Measurements from ENCODE around the gene KIAA0825. TPM values are rescaled to one million over a fixed set of nuclear protein-coding genes. Genes with fewer than 3 reads are reported as not detected.

KIAA0825 gene
- total and polyA plus RNA-seq, 3 donors from 2014 or later, result 4.1 to 11.2 (median 9.3) TPM

DNA sequence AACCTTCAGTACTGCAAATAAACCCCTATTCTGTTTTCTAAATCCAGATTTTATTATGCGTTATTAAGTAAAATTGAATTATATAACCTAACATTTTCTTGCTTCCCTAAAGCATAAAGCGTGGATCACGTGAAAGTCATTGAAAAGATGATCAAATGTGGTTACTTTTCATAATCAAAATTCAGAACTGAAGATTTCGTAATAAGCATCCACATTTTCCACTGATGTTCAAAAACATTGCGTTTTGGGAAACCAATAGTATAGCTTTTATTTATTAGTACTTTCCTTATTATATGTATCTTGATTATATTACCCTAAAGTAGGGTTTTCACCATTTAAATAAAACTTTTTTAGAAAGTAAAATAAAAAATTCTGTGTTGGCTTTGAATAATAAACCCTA is 1.9 kb upstream of the KIAA0825 start:
- Histone ChIP-seq H3K36me3 (ENCODE audit: low read depth, missing control alignments) (no peaks in the 10 kb centered on the region), H3K4me1 (peaks cover 13% of the 10 kb centered on the region), H3K27ac (peak overlapping the region in 1 of 2 donors; percentile 41), H3K9me3 (no peaks in the 10 kb centered on the region), H3K27me3 (no peaks in the 10 kb centered on the region), H3K4me3 (no peak overlapping the region)
- TF ChIP-seq, protein P1, sequence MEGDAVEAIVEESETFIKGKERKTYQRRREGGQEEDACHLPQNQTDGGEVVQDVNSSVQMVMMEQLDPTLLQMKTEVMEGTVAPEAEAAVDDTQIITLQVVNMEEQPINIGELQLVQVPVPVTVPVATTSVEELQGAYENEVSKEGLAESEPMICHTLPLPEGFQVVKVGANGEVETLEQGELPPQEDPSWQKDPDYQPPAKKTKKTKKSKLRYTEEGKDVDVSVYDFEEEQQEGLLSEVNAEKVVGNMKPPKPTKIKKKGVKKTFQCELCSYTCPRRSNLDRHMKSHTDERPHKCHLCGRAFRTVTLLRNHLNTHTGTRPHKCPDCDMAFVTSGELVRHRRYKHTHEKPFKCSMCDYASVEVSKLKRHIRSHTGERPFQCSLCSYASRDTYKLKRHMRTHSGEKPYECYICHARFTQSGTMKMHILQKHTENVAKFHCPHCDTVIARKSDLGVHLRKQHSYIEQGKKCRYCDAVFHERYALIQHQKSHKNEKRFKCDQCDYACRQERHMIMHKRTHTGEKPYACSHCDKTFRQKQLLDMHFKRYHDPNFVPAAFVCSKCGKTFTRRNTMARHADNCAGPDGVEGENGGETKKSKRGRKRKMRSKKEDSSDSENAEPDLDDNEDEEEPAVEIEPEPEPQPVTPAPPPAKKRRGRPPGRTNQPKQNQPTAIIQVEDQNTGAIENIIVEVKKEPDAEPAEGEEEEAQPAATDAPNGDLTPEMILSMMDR (IDR thresholded peaks at IDR 0.05), result no peak
- TF ChIP-seq POLR2A (IDR thresholded peaks at IDR 0.05), result no peak
- intact Hi-C loops (cut with DNase I; ENCODE audit: low total_unique reads), result no loop called here
- DNase-seq, result no peak
- WGBS, 2 donors, result 63 to 74% methylated on average over 5 of the region's 5 CpGs

DNA sequence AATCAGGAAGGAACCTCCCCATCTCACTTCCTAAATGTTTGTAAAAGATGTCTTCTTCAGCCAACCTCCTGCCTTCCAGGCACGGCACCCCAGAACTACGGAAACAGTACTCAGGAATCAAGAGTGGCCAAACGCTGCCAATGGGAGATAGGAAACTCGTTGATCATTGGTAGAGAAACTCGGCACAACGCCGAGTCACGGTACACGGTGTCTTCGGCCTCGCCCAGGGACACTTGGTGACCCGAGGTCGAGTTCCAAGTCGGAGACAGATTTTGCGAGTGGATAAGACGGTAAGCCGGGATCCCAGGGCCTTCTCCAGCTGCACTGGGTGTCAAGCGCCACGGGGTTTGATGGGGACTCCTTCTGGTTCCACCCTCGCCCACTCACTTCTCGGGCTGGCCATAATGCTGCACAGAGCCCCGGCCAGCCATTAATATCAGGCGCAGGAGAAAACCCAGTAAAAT is 343 bp downstream of the KIAA0825 start:
- WGBS, 2 donors, result 0 to 1% methylated on average over 13 to 23 of the region's 23 CpGs
- peak overlapping the region; percentile 77 to 79 for H3K27ac ChIP-seq
- H3K9me3 ChIP-seq, result no peaks in the 10 kb centered on the region
- TF ChIP-seq, protein P1 (IDR thresholded peaks at IDR 0.05), result no peak
- TF ChIP-seq POLR2A (IDR thresholded peaks at IDR 0.05), result no peak
- intact Hi-C loops (cut with DNase I; ENCODE audit: low total_unique reads), result no loop called here
- no peaks in the 10 kb centered on the region for H3K36me3 ChIP-seq (ENCODE audit: low read depth, missing control alignments)
- peaks cover 11% of the 10 kb centered on the region for H3K4me1 ChIP-seq
- H3K4me3 ChIP-seq, result peak overlapping the region; percentile 72 to 80
- peak; percentile 89 for DNase-seq
- no peaks in the 10 kb centered on the region for H3K27me3 ChIP-seq

DNA sequence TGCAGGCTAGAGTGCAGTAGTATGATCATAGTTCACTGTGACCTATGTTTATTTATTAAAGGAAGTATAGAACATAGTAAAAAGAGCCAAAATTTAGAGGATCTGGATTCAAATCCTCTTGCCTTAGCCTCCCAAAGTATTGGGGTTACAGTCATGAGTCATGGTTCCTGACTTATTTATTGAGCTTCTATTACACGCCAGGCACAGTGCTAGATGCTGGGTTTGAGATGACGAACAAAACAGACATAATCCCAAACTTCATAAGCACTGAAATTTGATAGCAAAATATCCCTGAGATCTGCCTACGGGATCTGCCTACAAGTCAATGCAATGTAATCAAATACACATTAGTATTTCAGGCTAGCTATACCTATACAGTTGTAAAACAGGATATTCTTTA is 2.5 kb downstream of the KIAA0825 start:
- 87 to 94% methylated on average over 3 of the region's 3 CpGs for WGBS, 2 donors
- TF ChIP-seq, protein P1 (IDR thresholded peaks at IDR 0.05), result no peak
- no peak for TF ChIP-seq POLR2A (IDR thresholded peaks at IDR 0.05)
- Histone ChIP-seq H3K4me1 (peaks cover 8% of the 10 kb centered on the region), H3K9me3 (no peaks in the 10 kb centered on the region), H3K4me3 (no peak overlapping the region), H3K36me3 (ENCODE audit: low read depth, missing control alignments) (no peaks in the 10 kb centered on the region), H3K27me3 (no peaks in the 10 kb centered on the region), H3K27ac (no peak overlapping the region)
- intact Hi-C loops (cut with DNase I; ENCODE audit: low total_unique reads), result no loop called here
- DNase-seq, result no peak

DNA sequence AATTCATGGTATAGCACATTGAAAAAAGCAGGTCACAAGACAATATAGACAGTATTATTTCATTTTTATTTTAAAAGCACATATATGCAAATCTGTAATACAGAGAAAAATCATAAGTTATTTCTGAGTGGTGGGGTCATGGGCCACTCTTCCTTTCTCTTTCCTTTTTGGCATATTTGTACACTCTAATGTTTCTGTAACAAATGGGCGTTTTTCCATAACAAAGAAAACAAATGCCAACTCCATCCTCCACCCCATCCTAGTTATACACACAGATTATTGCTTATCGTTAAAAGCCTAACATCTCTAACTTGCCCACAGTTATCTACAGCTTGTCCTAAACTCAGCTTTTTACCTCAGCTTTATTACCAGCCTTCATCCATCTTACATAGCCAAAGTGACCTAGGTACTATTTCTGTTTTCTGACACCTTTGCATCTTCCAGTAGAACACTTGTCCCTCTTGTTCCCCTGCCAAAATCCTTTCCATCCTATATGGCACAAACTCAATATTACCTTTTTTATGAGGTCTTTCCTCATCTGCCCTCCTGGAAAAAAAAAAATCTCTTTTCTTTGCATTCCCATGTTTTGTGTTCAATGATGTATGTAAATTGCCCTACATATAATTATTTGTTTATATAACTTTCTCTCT is 4.1 kb downstream of the KIAA0825 start:
- Histone ChIP-seq H3K4me1 (peaks cover 5% of the 10 kb centered on the region), H3K36me3 (ENCODE audit: low read depth, missing control alignments) (no peaks in the 10 kb centered on the region), H3K27me3 (no peaks in the 10 kb centered on the region), H3K9me3 (no peaks in the 10 kb centered on the region), H3K4me3 (no peak overlapping the region), H3K27ac (no peak overlapping the region)
- no peak for DNase-seq
- TF ChIP-seq, protein P1 (IDR thresholded peaks at IDR 0.05), result no peak
- no peak for TF ChIP-seq POLR2A (IDR thresholded peaks at IDR 0.05)
- intact Hi-C loops (cut with DNase I; ENCODE audit: low total_unique reads), result no loop called here
- 82 to 97% methylated on average over 2 of the region's 2 CpGs for WGBS, 2 donors

DNA sequence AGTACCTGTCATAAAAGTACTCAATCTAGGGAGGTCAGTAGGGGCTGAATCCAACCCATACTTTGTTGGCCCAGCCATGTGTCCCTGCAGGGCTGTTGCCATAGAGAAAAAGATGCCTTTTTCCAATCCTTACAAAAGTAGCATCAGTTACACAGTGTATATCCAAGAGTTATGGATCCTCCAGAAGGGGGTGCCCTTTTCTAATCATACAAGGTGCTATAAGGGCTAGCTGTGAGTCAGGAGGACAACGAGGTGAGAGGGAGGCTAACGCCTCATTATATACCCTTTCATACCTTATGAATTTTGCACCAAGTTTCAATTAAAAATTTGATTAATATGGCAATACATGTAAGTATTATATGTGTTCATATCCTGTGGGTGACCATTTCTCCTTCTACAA is 4.8 kb downstream of the KIAA0825 start:
- Histone ChIP-seq H3K36me3 (ENCODE audit: low read depth, missing control alignments) (no peaks in the 10 kb centered on the region), H3K27me3 (no peaks in the 10 kb centered on the region), H3K27ac (no peak overlapping the region), H3K4me1 (peaks cover 5% of the 10 kb centered on the region), H3K4me3 (no peak overlapping the region), H3K9me3 (no peaks in the 10 kb centered on the region)
- TF ChIP-seq, protein P1 (IDR thresholded peaks at IDR 0.05), result peak in 2 of 3 experiments; percentile 11 to 15
- TF ChIP-seq POLR2A (IDR thresholded peaks at IDR 0.05), result no peak
- DNase-seq, result peak; percentile 29
- WGBS, 2 donors, result 67 to 83% methylated on average over 2 of the region's 2 CpGs
- intact Hi-C loops (cut with DNase I; ENCODE audit: low total_unique reads), result no loop called here

All from testis (tissue), 3 donors.